HG03354 (cell line): Measurements from ENCODE around the gene PARP4.
"Not testable (repeated sequence)": the region's sequence is repeated elsewhere in the genome, so short reads cannot be mapped to it uniquely, and the experiment has no call there.

ENCODE experiments used
- ATAC-seq: cut with Tn5 transposase; IDR thresholded peaks from one replicate; pipeline ENCODE4 v1.9.1; 2021; ENCODE audit warnings: mild to moderate bottlenecking; ENCODE audit not compliant: unreplicated experiment, poor library complexity, severe bottlenecking

The PARP4 gene

DNA sequence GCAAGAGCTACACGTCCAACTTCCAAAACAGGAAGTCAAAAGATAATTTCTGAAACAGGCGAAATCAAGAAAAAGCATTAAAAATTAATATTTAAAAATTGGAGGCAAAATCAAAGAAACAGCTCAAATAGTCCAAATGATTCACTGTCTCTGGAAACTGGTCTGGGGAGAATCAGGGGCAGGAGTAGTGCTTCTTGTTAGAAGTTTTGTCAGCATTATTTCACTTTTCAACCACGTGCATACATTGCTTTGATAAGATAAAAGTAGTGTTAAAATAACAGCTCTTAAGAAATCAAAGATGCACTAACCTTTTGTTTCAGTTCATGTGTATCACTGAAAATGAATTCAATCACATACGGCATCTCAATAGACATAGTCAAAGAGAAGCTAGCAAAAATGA, 53.8 kb downstream of the PARP4 start:
- no peak for ATAC-seq

DNA sequence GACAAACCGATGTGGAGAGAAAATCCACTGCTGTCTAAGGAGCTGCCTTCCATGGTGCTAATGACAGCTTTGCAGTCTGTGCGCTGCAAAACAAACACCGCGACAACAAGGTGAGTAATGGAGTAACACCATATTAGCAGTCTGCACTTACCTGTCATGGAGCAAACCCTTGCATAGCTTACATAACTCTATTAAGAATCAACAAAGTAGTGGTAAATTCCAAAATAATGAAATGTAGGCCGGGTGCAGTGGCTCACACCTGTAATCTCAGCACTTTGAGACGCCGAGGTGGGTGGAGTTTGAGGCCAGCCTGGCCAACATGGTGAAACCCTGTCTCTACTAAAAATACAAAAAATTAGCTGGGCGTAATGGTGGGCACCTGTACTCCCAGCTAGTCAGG, 56.2 kb downstream of the PARP4 start:
- no peak for ATAC-seq

- ATAC-seq = no peak
Measured at GRCh38 chr13:24454056-24454455, 58.5 kb downstream of the PARP4 start.

DNA sequence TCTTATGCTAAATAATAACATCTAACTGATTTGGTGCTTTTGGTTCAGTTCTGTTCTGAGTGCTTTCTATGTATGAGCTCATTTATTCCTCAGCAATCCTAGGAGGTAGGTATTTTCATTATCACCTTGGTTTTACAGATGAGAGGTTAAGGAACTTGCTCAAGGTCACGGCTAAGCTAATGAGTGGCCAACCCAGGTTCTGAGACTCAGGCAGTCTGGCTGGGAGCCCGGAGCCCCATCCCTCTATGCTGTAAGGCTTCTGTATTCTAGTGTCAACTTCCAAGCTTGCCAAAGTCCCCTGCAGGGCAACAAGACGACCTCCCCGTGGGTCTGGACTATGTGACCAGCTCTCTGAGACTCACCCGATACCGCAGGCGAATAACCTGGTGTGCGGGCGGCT, 60.5 kb downstream of the PARP4 start:
- no peak for ATAC-seq

DNA sequence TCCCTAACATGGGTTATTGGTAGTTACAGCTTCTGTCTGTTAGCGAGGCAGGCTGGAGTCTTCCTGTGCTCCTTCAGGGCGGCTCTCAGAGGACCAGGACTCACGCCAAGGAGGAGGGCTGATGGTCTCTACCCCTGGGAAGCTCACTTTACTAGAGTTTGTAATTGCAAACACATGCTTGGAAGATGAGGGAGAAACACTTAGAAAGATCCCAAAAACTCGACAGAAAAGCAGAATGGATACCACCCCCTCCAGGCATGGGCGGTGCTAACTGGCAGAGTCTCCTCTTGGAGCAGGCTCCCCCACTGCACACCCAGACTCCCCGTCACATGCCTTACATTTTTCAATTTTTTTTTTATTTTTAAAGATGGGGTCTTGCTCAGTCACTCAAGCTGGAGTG, 62.0 kb downstream of the PARP4 start:
- no peak for ATAC-seq

GRCh38 chr13:24444851-24445250, 67.7 kb downstream of the PARP4 start:
- ATAC-seq = not testable (repeated sequence)

- no peak for ATAC-seq
Measured at GRCh38 chr13:24443366-24443765, 69.2 kb downstream of the PARP4 start.

DNA sequence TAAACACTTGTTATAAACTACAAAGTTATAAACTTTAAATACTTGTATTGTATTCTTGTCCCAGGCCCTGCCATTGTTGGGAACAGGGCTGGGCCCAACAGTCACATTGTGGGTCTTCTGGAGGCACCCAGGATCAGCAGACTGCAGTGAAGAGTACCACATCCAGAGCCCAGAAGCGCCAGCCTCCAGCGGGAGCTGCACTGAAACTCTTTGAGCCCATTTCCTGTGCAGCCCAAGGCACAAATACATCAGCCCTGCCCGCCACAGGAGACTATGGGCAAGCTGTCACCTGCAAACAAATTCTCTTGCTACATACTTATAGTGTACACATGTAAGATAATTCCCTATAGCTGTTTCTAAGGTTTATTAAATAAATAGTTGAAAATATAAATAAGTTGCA, 86.5 kb downstream of the PARP4 start:
- not testable (repeated sequence) for ATAC-seq

DNA sequence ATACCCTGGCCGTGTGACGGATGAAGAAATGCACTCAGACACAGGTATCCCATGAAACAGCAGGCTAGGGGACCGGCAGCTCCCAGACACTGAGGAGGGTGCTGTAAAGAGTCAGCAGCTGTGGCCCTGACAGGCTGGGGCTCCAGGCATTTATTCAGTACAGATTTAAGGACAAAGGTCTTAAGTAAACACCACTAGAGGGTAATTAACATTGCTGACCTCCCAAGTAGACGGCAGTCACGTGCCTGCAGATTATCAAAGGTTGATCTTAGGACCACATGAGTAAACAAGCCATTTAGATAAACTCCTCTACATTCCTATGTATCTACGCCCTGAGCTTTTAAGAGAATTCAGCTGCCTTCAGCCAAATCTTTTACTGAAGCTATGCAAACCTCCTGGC, 92.9 kb downstream of the PARP4 start:
- not testable (repeated sequence) for ATAC-seq

GRCh38 chr13:24407844-24408243, 104.7 kb downstream of the PARP4 start:
- no peak for ATAC-seq

DNA sequence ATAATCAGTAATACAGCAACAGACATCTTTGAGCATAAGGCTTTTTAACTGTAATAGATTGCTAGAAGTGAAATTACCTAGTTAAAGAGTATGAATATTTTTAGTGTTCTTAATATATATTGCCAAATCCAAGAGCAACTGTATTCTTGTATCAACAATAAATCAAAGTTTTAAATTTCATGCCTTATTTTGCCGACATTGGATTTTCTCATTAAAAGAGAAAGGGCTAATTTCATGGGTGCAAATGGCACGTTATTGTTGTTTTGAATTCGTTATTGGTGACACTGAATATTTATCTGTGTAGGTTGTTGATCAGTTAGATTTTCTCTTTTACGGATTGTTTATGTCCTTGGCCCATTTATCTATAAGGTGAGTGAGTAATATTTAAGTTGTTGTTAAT, 106.1 kb downstream of the PARP4 start:
- no peak for ATAC-seq

DNA sequence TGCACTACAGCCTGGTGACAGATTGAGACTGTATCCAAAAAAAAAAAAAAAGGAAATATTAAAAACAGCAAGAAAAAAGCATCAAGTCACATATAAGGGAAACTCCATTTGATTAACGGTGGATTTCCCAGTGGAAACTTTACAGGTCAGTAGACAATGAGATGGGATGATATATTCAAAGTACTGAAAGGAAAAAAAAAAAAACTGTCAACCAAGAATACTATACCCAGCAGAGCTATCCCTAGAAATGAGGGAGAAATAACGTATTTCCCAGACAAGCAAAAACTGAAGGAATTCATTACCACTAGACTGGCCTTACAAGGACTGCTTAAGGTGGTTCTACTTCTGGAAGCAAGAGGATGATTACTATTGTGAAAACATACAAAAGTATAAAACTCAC, 115.8 kb downstream of the PARP4 start:
- no peak for ATAC-seq

DNA sequence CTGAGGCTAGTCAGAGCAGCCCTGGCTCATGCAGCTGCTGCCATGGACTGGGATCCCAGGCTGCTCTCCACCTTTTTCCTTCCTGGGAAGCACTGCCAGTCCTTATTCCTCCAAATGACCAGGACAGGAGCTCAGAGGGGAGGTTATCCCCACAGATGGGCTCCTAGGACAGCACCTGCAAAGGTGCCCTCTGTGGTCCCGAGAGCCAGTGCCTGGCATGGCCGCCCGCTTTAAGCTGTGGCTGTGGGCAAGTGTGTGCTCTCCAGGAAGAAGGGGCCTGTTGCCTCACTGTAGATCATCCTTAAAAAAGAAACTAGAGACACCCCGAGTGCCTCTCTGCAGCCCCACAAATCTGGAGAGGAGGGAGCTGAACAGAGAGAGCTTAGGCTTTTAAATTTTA, 119.6 kb downstream of the PARP4 start:
- ATAC-seq = no peak

DNA sequence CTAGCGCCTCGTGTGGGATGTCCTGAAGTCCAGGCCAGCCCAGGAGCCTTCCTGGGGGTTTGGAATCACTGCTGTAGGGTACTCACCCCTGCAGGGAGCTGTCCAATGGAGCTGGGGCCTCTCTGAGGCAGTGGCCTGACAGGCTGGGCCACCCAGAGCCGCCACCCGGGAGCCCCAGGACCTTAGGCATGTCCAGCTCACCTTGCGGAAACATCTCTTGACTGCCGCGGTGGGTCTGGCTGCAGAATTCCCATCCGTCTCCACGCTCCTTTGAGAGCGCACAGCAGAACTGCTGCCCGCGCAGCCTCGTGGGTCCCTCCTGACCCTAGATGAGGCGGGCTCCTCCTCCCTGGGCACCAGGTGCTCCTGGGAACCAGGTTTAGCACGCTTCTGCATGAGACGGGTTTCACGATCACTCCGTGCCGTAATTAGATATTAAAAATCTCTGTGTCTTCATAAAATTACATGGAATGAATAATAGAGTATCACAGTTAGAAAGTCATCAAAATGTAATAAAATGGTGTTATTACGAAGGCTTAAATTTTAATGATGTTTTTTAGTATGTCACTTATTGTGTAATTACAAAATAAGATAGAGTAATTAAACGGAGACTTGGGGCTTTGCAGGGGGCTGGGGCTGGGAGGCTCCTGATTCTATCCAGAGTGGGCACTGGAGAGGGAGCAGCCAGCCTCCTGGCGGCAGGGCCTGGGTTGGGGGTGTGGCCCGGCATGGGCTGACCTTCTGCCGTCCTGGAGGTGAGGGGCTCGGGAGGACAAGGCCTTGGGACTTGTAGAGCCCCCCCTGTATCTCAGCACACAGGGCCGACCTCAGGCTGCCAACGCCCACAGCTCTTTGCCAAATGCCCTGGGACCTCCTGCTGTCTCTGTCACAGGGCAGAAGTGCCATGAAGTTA, 120.6 kb downstream of the PARP4 start:
- not testable (repeated sequence) for ATAC-seq

DNA sequence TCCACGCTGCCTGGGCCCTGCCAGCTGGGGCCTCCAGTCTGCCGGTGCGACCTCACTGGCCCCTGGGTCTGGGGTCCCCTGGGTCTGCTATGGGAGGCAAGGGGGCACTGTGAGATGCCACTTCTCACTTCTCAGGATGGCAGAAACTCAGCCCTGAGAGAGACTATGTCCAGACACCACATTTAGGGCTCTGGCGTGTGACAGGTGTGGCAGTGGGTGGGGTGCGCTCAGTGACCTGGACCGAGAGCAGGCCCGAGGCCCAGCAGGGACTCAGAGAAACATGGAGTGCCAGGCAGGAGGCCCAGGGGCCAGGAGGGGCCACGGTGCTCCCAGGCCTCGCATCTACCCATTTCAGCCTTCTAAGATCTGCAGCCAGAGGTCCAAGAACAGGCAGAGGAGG, 121.8 kb downstream of the PARP4 start:
- ATAC-seq = not testable (repeated sequence)

DNA sequence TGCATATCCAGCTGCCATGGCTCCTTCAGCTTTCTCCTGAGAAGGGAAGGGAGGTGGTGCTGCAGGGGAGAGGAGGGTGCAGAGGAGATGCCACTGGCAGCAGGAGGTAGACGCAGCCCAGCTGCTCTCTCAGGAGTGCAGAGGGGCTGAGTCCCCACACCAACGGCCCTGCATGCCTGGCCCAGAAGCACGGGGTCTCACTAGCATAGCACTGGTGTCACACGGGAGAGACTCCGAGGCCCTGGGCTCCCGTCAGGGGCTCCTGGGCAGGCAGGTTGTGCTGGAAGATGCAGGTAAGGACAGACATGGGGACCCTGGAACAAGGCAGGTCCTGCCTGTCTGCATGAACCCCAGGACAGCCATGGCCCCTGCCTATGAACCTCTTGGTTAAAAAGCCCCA, 123.1 kb downstream of the PARP4 start:
- ATAC-seq = no peak

DNA sequence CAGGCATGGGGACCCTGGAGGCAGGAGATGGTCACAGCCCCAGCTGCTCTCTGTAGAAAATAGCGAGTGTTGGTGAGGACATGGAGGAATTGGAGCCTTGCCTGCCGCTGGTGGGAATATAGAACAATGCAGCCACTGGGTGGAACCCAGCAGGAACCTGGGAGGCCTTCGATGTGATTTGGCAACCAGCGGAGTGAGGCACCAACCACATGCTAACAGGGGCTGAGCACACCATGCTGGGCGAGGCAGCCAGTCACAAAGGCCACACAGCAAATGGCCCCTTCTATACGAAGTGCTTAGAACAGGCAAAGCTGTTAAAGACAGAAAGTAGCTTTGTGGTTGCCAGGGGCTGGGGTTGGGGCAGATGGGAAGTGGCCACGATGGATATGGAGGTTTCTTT, 123.8 kb downstream of the PARP4 start:
- ATAC-seq = not testable (repeated sequence)

DNA sequence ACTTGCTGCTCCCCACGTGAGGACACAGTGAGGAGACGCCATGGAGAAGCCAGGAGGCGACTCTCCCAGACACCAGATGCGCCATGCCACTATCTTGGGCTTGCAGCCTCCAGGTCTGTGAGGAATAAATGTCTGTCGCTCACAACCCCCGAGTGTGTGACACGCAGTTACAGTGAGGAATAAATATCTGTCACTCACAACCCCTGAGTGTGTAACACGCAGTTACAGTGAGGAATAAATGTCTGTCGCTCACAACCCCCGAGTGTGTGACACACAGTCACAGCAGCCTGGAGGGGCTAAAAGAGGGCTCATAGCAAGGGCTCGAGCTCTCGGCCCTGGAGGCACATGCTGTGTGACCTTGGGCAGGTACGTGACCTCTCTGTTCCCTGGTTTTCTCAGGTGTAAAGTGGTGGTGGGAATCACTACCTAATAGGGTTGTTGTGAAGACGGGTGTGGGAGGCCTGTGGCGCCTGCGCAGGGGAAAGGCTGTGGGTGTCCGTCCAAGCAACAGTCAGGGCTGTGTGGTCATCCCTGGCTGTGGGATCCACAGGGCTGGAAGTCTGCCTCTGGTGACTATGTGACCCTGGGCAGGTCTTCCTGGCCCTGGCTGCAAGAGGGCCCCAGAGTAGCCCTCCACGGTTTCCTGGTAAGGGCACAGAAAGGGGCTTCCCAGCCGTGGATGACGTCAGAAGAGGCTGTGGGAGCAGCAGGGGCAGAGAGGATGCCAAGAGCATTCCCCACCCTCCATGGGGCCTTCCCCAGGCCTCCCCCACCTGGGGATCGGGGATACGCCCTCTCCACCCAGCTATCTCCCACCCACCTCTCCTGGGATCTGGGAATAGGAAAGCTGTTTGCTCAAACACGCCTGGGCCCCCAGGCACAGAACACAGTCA, 125.5 kb downstream of the PARP4 start:
- no peak for ATAC-seq

GRCh38 chr13:24385902-24386301, 126.7 kb downstream of the PARP4 start:
- no peak for ATAC-seq

GRCh38 chr13:24384946-24385345, 127.6 kb downstream of the PARP4 start:
- ATAC-seq = not testable (repeated sequence)

GRCh38 chr13:24384091-24384490, 128.5 kb downstream of the PARP4 start:
- not testable (repeated sequence) for ATAC-seq
